ENCODE data around the gene IDH3G.

GRCh38 chrX:153778181-153778580 lies 16.0 kb downstream of the IDH3G start:
- TF ChIP-seq CTCF (IDR thresholded peaks at IDR 0.05 in 4 of 5, conservative IDR thresholded peaks at IDR 0.05 in 1 of 5) (no peak), POLR2A (IDR thresholded peaks at IDR 0.05) (no peak)
